Measurements from ENCODE around the gene ARL2BP.
"Not testable (repeated sequence)": the region's sequence is repeated elsewhere in the genome, so short reads cannot be mapped to it uniquely, and the experiment has no call there.

Gene ARL2BP

GRCh38 chr16:57271867-57272495 is 26.9 kb downstream of the ARL2BP start:
- Histone ChIP-seq H3K4me1 (ENCODE audit: control insufficient read depth, insufficient read depth, low read length, unreplicated experiment) (peaks cover 6% of the 10 kb centered on the region), H3K4me3 (ENCODE audit: low read depth, low read length) (no peak overlapping the region), H3K36me3 (ENCODE audit: insufficient read depth, low read length) (no peaks in the 10 kb centered on the region), H3K79me2 (ENCODE audit: control insufficient read depth, insufficient read depth, low read length, unreplicated experiment) (no peaks in the 10 kb centered on the region), H2AFZ (ENCODE audit: low read length, unreplicated experiment) (no peak overlapping the region), H3K27ac (ENCODE audit: low read depth, low read length) (no peak overlapping the region), H3K27me3 (ENCODE audit: insufficient read depth, low read length) (no peaks in the 10 kb centered on the region)

GRCh38 chr16:57273359-57273758 is 28.3 kb downstream of the ARL2BP start:
- Histone ChIP-seq H3K4me3 (ENCODE audit: low read depth, low read length) (no peak overlapping the region), H3K27me3 (ENCODE audit: insufficient read depth, low read length) (no peaks in the 10 kb centered on the region), H3K27ac (ENCODE audit: low read depth, low read length) (no peak overlapping the region), H3K79me2 (ENCODE audit: control insufficient read depth, insufficient read depth, low read length, unreplicated experiment) (no peaks in the 10 kb centered on the region), H3K36me3 (ENCODE audit: insufficient read depth, low read length) (no peaks in the 10 kb centered on the region), H3K4me1 (ENCODE audit: control insufficient read depth, insufficient read depth, low read length, unreplicated experiment) (peaks cover 12% of the 10 kb centered on the region), H2AFZ (ENCODE audit: low read length, unreplicated experiment) (no peak overlapping the region)

- Histone ChIP-seq H3K27me3 (ENCODE audit: insufficient read depth, low read length) (no peaks in the 10 kb centered on the region), H3K36me3 (ENCODE audit: insufficient read depth, low read length) (no peaks in the 10 kb centered on the region), H3K27ac (ENCODE audit: low read depth, low read length) (no peak overlapping the region), H3K4me1 (ENCODE audit: control insufficient read depth, insufficient read depth, low read length, unreplicated experiment) (peaks cover 12% of the 10 kb centered on the region), H3K79me2 (ENCODE audit: control insufficient read depth, insufficient read depth, low read length, unreplicated experiment) (no peaks in the 10 kb centered on the region), H3K4me3 (ENCODE audit: low read depth, low read length) (no peak overlapping the region), H2AFZ (ENCODE audit: low read length, unreplicated experiment) (no peak overlapping the region)
These were observed 28.8 kb downstream of the ARL2BP start for GRCh38 chr16:57273826-57274225.

GRCh38 chr16:57275946-57276345 is 30.9 kb downstream of the ARL2BP start:
- peaks cover 12% of the 10 kb centered on the region for H3K4me1 ChIP-seq (ENCODE audit: control insufficient read depth, insufficient read depth, low read length, unreplicated experiment)
- not testable (repeated sequence) for H2AFZ ChIP-seq (ENCODE audit: low read length, unreplicated experiment); H3K4me3 ChIP-seq (ENCODE audit: low read depth, low read length); H3K27ac ChIP-seq (ENCODE audit: low read depth, low read length); H3K79me2 ChIP-seq (ENCODE audit: control insufficient read depth, insufficient read depth, low read length, unreplicated experiment); H3K27me3 ChIP-seq (ENCODE audit: insufficient read depth, low read length); H3K36me3 ChIP-seq (ENCODE audit: insufficient read depth, low read length)

GRCh38 chr16:57276596-57276995 is 31.5 kb downstream of the ARL2BP start:
- no peak overlapping the region for H3K27ac ChIP-seq (ENCODE audit: low read depth, low read length)
- H2AFZ ChIP-seq (ENCODE audit: low read length, unreplicated experiment) = no peak overlapping the region
- no peaks in the 10 kb centered on the region for H3K36me3 ChIP-seq (ENCODE audit: insufficient read depth, low read length)
- no peaks in the 10 kb centered on the region for H3K79me2 ChIP-seq (ENCODE audit: control insufficient read depth, insufficient read depth, low read length, unreplicated experiment)
- H3K4me1 ChIP-seq (ENCODE audit: control insufficient read depth, insufficient read depth, low read length, unreplicated experiment) = peaks cover 12% of the 10 kb centered on the region
- no peak overlapping the region for H3K4me3 ChIP-seq (ENCODE audit: low read depth, low read length)
- H3K27me3 ChIP-seq (ENCODE audit: insufficient read depth, low read length) = peaks cover 6% of the 10 kb centered on the region

- H2AFZ ChIP-seq (ENCODE audit: low read length, unreplicated experiment) = no peak overlapping the region
- H3K79me2 ChIP-seq (ENCODE audit: control insufficient read depth, insufficient read depth, low read length, unreplicated experiment) = no peaks in the 10 kb centered on the region
- no peak overlapping the region for H3K4me3 ChIP-seq (ENCODE audit: low read depth, low read length)
- H3K4me1 ChIP-seq (ENCODE audit: control insufficient read depth, insufficient read depth, low read length, unreplicated experiment) = peaks cover 12% of the 10 kb centered on the region
- H3K27ac ChIP-seq (ENCODE audit: low read depth, low read length) = no peak overlapping the region
- H3K27me3 ChIP-seq (ENCODE audit: insufficient read depth, low read length) = peaks cover 9% of the 10 kb centered on the region
- H3K36me3 ChIP-seq (ENCODE audit: insufficient read depth, low read length) = no peaks in the 10 kb centered on the region
These were observed 32.5 kb downstream of the ARL2BP start for GRCh38 chr16:57277586-57277985.

GRCh38 chr16:57278494-57278893 is 33.4 kb downstream of the ARL2BP start:
- Histone ChIP-seq H3K79me2 (ENCODE audit: control insufficient read depth, insufficient read depth, low read length, unreplicated experiment) (no peaks in the 10 kb centered on the region), H3K36me3 (ENCODE audit: insufficient read depth, low read length) (no peaks in the 10 kb centered on the region), H3K27me3 (ENCODE audit: insufficient read depth, low read length) (peaks cover 18% of the 10 kb centered on the region), H3K27ac (ENCODE audit: low read depth, low read length) (no peak overlapping the region), H3K4me1 (ENCODE audit: control insufficient read depth, insufficient read depth, low read length, unreplicated experiment) (peaks cover 12% of the 10 kb centered on the region), H3K4me3 (ENCODE audit: low read depth, low read length) (no peak overlapping the region), H2AFZ (ENCODE audit: low read length, unreplicated experiment) (no peak overlapping the region)

GRCh38 chr16:57279780-57280638 is 35.0 kb downstream of the ARL2BP start:
- no peaks in the 10 kb centered on the region for H3K36me3 ChIP-seq (ENCODE audit: insufficient read depth, low read length)
- no peak overlapping the region for H2AFZ ChIP-seq (ENCODE audit: low read length, unreplicated experiment)
- no peaks in the 10 kb centered on the region for H3K79me2 ChIP-seq (ENCODE audit: control insufficient read depth, insufficient read depth, low read length, unreplicated experiment)
- H3K4me3 ChIP-seq (ENCODE audit: low read depth, low read length) = no peak overlapping the region
- H3K4me1 ChIP-seq (ENCODE audit: control insufficient read depth, insufficient read depth, low read length, unreplicated experiment) = peaks cover 12% of the 10 kb centered on the region
- H3K27me3 ChIP-seq (ENCODE audit: insufficient read depth, low read length) = peaks cover 33% of the 10 kb centered on the region
- no peak overlapping the region for H3K27ac ChIP-seq (ENCODE audit: low read depth, low read length)

- Histone ChIP-seq H3K27me3 (ENCODE audit: insufficient read depth, low read length) (peaks cover 40% of the 10 kb centered on the region), H3K27ac (ENCODE audit: low read depth, low read length) (no peak overlapping the region), H3K36me3 (ENCODE audit: insufficient read depth, low read length) (no peaks in the 10 kb centered on the region), H2AFZ (ENCODE audit: low read length, unreplicated experiment) (no peak overlapping the region), H3K4me3 (ENCODE audit: low read depth, low read length) (no peak overlapping the region), H3K4me1 (ENCODE audit: control insufficient read depth, insufficient read depth, low read length, unreplicated experiment) (peaks cover 8% of the 10 kb centered on the region), H3K79me2 (ENCODE audit: control insufficient read depth, insufficient read depth, low read length, unreplicated experiment) (no peaks in the 10 kb centered on the region)
These were observed 36.7 kb downstream of the ARL2BP start for GRCh38 chr16:57281791-57282190.

GRCh38 chr16:57282510-57283213 is 37.6 kb downstream of the ARL2BP start:
- no peak overlapping the region for H3K4me3 ChIP-seq (ENCODE audit: low read depth, low read length)
- no peak overlapping the region for H3K27ac ChIP-seq (ENCODE audit: low read depth, low read length)
- H3K27me3 ChIP-seq (ENCODE audit: insufficient read depth, low read length) = peaks cover 40% of the 10 kb centered on the region
- no peak overlapping the region for H2AFZ ChIP-seq (ENCODE audit: low read length, unreplicated experiment)
- no peaks in the 10 kb centered on the region for H3K79me2 ChIP-seq (ENCODE audit: control insufficient read depth, insufficient read depth, low read length, unreplicated experiment)
- H3K36me3 ChIP-seq (ENCODE audit: insufficient read depth, low read length) = no peaks in the 10 kb centered on the region
- peaks cover 2% of the 10 kb centered on the region for H3K4me1 ChIP-seq (ENCODE audit: control insufficient read depth, insufficient read depth, low read length, unreplicated experiment)

Measured in ACC112 (cell line).